ENCODE data around the gene GLS. TPM values are rescaled to one million over a fixed set of nuclear protein-coding genes. Genes with fewer than 3 reads are reported as not detected.

The GLS gene
- total RNA-seq, 4 donors from 2014 or later, result 85.4 to 219 (median 117) TPM

- no peak overlapping the region for H3K4me3 ChIP-seq
- no peaks in the 10 kb centered on the region for H3K9me3 ChIP-seq
- H3K4me1 ChIP-seq, result peaks cover 8 to 83% (median 12%) of the 10 kb centered on the region in 3 donors
- ATAC-seq, result no peak
- H3K36me3 ChIP-seq, result peaks cover 0 to 20% of the 10 kb centered on the region in 2 donors
- H3K27me3 ChIP-seq, result no peaks in the 10 kb centered on the region
- no peak for TF ChIP-seq POLR2A (IDR thresholded peaks at IDR 0.05)
- TF ChIP-seq CTCF (IDR thresholded peaks at IDR 0.05), result no peak
- no peak for TF ChIP-seq EP300 (IDR thresholded peaks at IDR 0.05)
- TF ChIP-seq POLR2AphosphoS5 (IDR thresholded peaks at IDR 0.05), result no peak
- H3K27ac ChIP-seq, result no peak overlapping the region
Measured at GRCh38 chr2:190893157-190893556, 12.5 kb downstream of the GLS start.

- H3K4me3 ChIP-seq, result no peak overlapping the region
- peaks cover 3 to 50% (median 6%) of the 10 kb centered on the region in 3 donors for H3K4me1 ChIP-seq
- H3K36me3 ChIP-seq, result peaks cover 0 to 30% of the 10 kb centered on the region in 2 donors
- H3K27me3 ChIP-seq, result no peaks in the 10 kb centered on the region
- no peak for TF ChIP-seq CTCF (IDR thresholded peaks at IDR 0.05)
- TF ChIP-seq EP300 (IDR thresholded peaks at IDR 0.05), result no peak
- TF ChIP-seq POLR2A (IDR thresholded peaks at IDR 0.05), result no peak
- TF ChIP-seq POLR2AphosphoS5 (IDR thresholded peaks at IDR 0.05), result no peak
- no peaks in the 10 kb centered on the region for H3K9me3 ChIP-seq
- H3K27ac ChIP-seq, result no peak overlapping the region
- 45 to 75% methylated on average over 4 of the region's 4 CpGs for WGBS, 2 donors (ENCODE audit: low coverage in 1 of 2)
- ATAC-seq, result no peak
Measured at GRCh38 chr2:190896477-190896876, 15.9 kb downstream of the GLS start.

- Histone ChIP-seq H3K27me3 (no peaks in the 10 kb centered on the region), H3K9me3 (no peaks in the 10 kb centered on the region), H3K27ac (peak overlapping the region in 2 of 4 donors; percentile 2 to 19), H3K4me1 (peaks cover 0 to 13% (median 2%) of the 10 kb centered on the region in 3 donors), H3K36me3 (peaks cover 2 to 43% of the 10 kb centered on the region in 2 donors), H3K4me3 (no peak overlapping the region)
- TF ChIP-seq POLR2AphosphoS5 (IDR thresholded peaks at IDR 0.05) (no peak), EP300 (IDR thresholded peaks at IDR 0.05) (no peak)
- 0 to 25% methylated on average over 1 of the region's 1 CpG for WGBS, 2 donors (ENCODE audit: low coverage in 1 of 2)
- ATAC-seq, result no peak
Measured at GRCh38 chr2:190903693-190904450, 23.3 kb downstream of the GLS start.

- no peak for ATAC-seq
- H3K27ac ChIP-seq, result peak overlapping the region in 2 of 4 donors; percentile 2 to 19
- no peak for TF ChIP-seq EP300 (IDR thresholded peaks at IDR 0.05)
- TF ChIP-seq POLR2AphosphoS5 (IDR thresholded peaks at IDR 0.05), result no peak
- TF ChIP-seq CTCF (IDR thresholded peaks at IDR 0.05), result no peak
- no peak for TF ChIP-seq POLR2A (IDR thresholded peaks at IDR 0.05)
Measured at GRCh38 chr2:190904640-190905261, 24.1 kb downstream of the GLS start.

GRCh38 chr2:190908532-190908931, 27.9 kb downstream of the GLS start:
- Histone ChIP-seq H3K27ac (no peak overlapping the region), H3K4me3 (no peak overlapping the region), H3K4me1 (peaks cover 0 to 31% (median 4%) of the 10 kb centered on the region in 3 donors), H3K36me3 (peaks cover 2 to 16% of the 10 kb centered on the region in 2 donors), H3K27me3 (no peaks in the 10 kb centered on the region), H3K9me3 (no peaks in the 10 kb centered on the region)
- WGBS, 2 donors (ENCODE audit: low coverage in 1 of 2), result 84 to 91% methylated on average over 5 of the region's 5 CpGs
- ATAC-seq, result no peak
- TF ChIP-seq EP300 (IDR thresholded peaks at IDR 0.05) (no peak), CTCF (IDR thresholded peaks at IDR 0.05) (no peak), POLR2AphosphoS5 (IDR thresholded peaks at IDR 0.05) (no peak), POLR2A (IDR thresholded peaks at IDR 0.05) (no peak)

More at GRCh38 chr2:190904640-190905261, 24.1 kb downstream of the GLS start:
- 79 to 86% methylated on average over 3 of the region's 3 CpGs for WGBS, 2 donors (ENCODE audit: low coverage in 1 of 2)
- Histone ChIP-seq H3K36me3 (peaks cover 2 to 43% of the 10 kb centered on the region in 2 donors), H3K4me3 (no peak overlapping the region), H3K9me3 (no peaks in the 10 kb centered on the region), H3K4me1 (peaks cover 0 to 13% (median 2%) of the 10 kb centered on the region in 3 donors), H3K27me3 (no peaks in the 10 kb centered on the region)
